Stimulated activated CD4-positive, alpha-beta T cell treated with anti-CD3 and anti-CD28 coated beads, Interleukin-2, amount 100 ng/mL, for 24 hours (primary cell): ENCODE data around the gene AZI2.

Experiments
- DNase-seq, 2 donors: peaks; one replicate each; pipeline ENCODE4 v3.0.0-alpha.2; 2020

Gene AZI2

DNA sequence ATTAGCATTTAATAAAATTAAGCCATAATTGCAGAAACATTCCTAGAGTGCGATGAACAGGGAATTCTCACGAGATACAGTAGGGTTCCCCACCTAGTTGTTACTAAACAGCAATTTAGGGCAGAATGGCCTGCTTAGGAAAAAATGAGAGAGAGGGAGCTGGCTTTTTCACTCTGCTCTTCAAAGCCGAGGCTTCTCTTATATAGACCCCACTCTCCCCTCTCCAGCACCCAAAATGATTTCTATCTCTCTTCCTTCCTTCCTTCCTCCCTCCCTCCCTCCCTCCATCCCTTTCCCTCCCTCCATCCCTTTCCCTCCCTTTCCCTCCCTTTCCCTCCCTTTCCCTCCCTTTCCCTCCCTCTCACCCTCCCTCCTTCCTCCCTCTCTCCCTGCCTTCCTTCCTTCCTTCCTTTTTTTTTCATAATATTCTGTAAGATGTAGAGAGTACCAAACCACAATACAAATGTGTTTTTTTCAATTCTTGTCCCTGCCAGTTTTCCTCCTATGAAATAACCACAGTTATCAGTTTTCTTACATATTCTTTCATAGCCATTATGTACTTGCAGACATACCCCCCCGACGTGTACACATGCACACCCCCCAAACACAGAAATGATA lies 48.2 kb downstream of the AZI2 start:
- DNase-seq, result no peak

GRCh38 chr3:28299705-28300104 lies 48.9 kb downstream of the AZI2 start:
- DNase-seq, result no peak

GRCh38 chr3:28295898-28296490 lies 52.6 kb downstream of the AZI2 start:
- DNase-seq, result no peak

DNA sequence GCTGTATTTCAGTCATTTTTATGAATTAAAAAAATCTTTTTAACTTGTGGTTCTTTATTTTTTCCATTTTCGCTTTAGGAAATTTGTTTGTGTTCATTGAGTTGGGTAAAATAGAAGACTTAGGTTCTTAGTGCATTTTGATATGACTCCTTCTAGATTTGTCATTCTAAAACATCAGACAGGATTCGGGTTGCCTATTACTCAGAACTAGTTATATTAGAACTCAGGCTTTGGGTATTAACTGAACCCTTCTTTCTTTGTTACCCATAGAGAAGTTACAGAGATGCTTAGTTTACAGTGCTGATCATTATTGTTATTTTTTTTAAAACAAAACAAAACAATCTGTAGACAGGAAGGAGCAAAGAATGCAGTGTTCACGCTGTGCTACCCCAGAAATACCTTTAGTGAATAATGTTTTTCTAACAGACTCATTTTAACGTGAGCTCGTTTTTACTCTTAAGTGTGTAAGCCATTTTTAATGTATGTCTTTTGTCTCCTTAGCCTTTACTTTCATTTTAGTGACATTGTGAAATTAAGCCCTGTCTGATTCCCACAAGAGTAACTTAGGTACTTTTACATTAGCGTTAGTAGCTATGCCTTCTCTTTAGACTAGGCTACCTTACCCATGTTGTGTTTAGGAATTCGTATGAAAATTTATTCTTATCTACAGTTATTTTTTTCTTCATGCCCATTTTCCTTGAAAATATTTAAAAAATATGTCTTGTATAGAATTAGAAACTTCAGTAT lies 53.8 kb downstream of the AZI2 start:
- DNase-seq, result no peak

GRCh38 chr3:28292622-28293021 lies 56.0 kb downstream of the AZI2 start:
- DNase-seq, result no peak

DNA sequence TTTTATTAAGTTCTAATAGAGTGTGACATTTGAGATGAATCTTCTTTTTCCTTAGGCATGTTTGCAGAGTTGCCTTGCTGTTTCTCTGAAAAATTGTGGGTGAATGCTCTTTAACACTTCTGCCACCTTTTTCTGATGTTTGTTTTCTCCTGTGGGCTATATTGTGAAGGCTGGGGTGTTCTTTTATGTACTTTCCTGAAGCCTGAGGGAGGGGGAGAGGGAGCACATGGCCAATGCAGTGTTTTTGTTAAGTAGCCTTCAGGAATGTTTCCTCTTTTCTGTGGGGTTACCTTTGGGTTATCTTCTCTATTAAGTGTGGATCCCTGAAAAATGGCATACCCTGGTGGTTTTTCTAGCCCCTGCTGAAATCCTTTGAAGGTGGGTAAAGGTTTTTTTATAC lies 57.0 kb downstream of the AZI2 start:
- DNase-seq, result no peak

DNA sequence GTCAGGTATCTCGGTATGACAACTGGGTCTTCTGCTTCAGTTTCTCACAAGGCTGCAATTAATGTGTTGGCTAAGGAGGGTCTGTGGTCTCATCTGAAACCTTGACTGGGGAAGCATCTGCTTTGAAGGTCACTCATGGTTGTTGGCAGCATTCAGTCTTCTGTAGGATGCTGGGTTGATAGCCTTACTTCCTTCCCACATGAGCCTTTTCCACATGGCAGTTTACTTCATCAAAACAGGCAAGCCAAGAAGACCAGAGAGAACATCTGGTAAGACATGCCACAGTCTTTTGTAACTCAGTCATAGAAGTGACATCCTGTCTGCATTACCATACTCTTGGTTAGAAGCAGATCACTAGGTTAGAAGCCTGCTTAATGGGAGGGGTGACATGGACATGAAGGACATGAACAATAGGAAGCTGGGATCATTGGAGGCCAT lies 57.7 kb downstream of the AZI2 start:
- no peak for DNase-seq

DNA sequence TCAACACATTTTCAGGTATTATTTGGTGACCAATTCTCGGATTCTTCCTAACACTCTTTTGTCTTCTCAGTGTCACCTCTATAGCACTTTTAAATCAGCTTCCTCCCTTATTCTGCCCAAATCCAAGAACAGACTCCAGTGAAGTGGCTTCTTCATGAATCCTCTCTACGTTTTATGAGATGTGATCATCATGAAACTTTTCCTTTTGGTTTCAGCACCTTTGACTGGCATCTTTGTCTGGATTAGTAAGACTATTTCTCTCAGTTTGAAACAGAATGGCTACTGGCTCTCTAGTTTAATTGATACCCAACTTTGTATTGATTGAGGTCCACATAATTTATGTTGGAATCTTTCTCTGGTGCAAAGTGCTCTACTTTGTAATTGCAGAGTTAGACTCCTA lies 61.6 kb downstream of the AZI2 start:
- no peak for DNase-seq

GRCh38 chr3:28286595-28286994 lies 62.0 kb downstream of the AZI2 start:
- DNase-seq, result no peak

- DNase-seq, result no peak
Measured at GRCh38 chr3:28280781-28281180, 67.8 kb downstream of the AZI2 start.

GRCh38 chr3:28279770-28280169 lies 68.9 kb downstream of the AZI2 start:
- DNase-seq, result no peak

DNA sequence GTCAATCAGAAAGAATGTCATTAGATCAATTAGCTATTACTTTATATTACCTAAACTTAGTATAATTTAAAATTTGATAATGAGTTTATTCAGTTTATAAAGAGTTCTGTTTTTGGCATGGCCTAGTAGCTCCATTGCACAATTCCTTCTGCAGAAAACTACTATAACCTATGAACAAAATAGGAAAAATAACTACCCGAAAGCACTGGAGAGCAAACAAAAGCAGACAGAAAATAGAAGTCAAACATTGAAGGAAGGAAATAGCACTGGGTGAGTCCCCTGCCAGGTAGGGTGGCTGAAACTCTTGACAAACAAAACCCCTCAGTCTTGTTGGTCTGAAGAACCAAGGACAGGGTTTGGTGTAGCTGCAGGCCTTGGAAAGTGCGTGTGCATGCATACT lies 69.7 kb downstream of the AZI2 start:
- no peak for DNase-seq

DNA sequence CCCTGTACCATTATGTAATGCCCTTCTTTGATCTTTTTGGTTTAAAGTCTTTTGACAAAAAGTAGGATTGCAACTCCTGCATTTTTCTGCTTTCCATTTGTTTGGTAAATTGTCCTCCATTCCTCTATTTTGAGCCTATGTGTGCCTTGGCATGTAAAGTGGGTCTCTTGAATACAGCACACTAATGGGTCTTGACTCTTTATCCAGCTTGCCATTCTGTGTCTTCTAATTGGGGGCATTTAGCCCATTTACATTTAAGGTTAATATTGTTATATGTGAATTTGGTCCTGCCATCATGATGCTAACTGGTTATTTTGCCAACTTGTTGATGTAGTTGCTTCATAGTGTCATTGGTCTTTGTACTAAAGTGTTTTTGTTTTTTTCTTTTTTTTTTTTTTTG lies 74.8 kb downstream of the AZI2 start:
- no peak for DNase-seq
